GM19238 (cell line): ENCODE measurements around the gene NOS3.
"Not testable (repeated sequence)": the region's sequence is repeated elsewhere in the genome, so short reads cannot be mapped to it uniquely, and the experiment has no call there.

Experiments
- DNase-seq: peaks from one replicate; pipeline ENCODE4 v3.0.0; 2011; ENCODE audit warnings: low spot score; ENCODE audit not compliant: insufficient read length

NOS3 gene

GRCh38 chr7:150999497-151000230 lies 8.8 kb downstream of the NOS3 start:
- no peak for DNase-seq

- no peak for DNase-seq
These were observed 10.2 kb downstream of the NOS3 start for GRCh38 chr7:151000897-151001495.

- DNase-seq: no peak
These were observed 10.7 kb downstream of the NOS3 start for GRCh38 chr7:151001546-151001945.

DNA sequence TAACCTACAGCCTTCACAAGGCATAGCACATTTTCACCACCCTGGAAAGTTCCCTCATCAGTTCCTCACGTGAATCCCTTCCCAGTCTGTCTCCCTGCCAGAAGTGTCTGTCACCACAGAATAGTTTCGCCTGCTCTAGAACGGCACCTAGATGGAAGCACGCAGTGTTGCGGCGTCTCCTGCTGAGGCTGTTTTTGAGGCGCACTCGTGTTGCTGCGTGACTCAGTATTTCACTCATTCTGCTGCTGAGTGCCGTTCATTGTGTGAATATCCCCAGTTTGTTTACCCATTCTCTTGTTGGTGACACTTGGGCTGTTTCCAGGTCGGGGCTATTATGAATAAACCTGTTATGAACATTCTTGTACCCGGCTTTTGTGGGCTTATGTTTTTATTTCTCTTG lies 12.8 kb downstream of the NOS3 start:
- DNase-seq: no peak

DNA sequence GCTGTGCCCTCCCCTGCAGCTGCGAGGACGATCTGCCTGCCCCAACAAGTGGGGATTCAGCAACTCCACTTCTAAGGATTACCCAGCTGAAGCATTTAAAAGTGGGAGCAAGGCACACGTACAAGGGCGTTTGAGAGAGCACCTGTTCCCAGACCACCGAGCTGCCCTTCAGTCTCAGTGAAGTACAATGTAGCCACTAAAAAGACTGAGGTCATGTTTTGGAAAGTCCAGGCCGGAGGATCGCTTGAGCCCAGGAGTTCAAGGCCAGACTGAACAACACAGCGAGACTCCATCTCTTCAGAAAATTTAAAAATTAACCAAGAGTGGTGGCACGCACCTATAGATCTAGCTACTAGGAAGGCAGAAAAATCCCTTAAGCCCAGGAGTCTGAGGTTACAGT lies 14.7 kb downstream of the NOS3 start:
- DNase-seq: no peak

DNA sequence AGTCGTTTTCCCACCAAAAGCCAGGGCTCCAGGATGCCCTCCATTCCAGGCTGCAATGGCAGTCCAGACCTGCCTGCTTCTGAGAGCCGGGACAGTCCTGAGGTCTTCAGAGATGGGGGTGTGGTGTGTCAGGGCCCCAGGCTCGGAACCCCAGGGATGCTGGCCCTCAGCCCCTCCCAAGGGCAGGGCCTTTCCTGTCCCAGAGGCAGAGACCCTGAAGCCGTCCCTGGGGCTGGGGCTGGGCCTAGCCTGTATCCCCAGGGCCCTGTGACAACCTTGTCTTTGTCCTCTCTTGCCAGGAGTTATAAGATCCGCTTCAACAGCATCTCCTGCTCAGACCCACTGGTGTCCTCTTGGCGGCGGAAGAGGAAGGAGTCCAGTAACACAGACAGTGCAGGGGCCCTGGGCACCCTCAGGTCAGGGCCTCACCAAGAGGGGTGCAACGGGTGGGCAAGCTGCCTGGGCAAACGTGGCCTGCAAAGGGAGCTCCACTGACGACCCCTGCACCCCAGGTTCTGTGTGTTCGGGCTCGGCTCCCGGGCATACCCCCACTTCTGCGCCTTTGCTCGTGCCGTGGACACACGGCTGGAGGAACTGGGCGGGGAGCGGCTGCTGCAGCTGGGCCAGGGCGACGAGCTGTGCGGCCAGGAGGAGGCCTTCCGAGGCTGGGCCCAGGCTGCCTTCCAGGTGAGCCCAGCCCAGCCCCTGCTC lies 15.9 kb downstream of the NOS3 start:
- no peak for DNase-seq

DNA sequence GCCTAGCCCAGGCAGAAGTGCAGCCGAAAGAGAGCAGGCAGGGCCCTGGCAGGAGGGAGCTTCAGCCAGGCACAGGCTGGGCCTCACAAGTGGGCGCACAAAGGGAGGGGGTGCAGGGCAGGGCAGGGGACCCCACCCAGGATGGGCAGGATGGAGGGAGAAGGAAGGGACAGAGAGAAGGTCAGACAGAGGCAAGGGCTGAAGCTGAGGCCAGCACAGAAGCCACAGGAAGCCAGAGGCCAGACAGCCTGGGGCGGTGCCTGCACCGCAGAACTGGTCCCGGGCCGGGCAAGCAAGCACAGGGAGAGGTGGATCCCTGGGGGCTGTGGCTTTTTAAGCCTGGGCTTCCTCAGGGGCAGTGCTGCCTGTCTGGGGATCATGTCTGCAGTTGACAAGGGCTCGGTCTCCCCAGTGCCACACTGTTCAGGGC lies 16.7 kb downstream of the NOS3 start:
- DNase-seq: no peak

- no peak for DNase-seq
These were observed 17.3 kb downstream of the NOS3 start for GRCh38 chr7:151008143-151008510.

DNA sequence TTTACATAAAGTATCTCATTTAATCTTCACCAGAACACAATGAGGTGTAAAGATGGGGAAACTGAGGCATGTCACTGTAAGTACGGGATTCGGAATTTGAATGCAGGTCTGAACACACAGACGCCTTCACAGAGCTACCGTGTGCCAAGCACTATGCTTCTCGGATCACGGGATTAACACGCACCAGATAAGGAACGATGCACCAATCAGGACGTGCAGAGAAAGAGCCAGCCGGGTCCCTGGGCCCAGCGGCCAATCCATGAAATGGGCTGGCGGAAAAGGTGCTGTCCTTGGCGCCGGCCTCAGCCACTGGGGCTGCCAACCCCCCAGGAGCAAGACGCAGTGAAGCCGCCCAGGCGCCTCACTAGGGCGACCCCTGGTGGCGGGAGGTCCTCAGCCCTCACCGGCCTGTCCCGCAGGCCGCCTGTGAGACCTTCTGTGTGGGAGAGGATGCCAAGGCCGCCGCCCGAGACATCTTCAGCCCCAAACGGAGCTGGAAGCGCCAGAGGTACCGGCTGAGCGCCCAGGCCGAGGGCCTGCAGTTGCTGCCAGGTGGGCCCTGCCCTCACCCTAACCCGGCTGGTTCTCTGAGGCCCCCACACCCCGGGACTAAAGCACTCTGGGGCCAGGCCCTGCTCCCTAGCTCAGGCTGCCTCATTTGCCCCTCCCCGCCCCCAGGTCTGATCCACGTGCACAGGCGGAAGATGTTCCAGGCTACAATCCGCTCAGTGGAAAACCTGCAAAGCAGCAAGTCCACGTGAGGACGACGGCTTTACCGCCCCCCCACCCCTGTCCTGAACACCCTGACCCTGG lies 17.9 kb downstream of the NOS3 start:
- DNase-seq: peak; percentile 69

- no peak for DNase-seq
These were observed 18.7 kb downstream of the NOS3 start for GRCh38 chr7:151009327-151010036.

DNA sequence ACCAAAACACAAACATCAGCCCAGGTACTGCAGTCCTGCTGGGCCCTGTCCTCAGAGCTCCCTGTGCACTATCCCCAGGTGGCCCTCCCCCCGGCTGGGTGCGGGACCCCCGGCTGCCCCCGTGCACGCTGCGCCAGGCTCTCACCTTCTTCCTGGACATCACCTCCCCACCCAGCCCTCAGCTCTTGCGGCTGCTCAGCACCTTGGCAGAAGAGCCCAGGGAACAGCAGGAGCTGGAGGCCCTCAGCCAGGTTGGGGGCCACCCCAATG lies 19.2 kb downstream of the NOS3 start:
- no peak for DNase-seq

DNA sequence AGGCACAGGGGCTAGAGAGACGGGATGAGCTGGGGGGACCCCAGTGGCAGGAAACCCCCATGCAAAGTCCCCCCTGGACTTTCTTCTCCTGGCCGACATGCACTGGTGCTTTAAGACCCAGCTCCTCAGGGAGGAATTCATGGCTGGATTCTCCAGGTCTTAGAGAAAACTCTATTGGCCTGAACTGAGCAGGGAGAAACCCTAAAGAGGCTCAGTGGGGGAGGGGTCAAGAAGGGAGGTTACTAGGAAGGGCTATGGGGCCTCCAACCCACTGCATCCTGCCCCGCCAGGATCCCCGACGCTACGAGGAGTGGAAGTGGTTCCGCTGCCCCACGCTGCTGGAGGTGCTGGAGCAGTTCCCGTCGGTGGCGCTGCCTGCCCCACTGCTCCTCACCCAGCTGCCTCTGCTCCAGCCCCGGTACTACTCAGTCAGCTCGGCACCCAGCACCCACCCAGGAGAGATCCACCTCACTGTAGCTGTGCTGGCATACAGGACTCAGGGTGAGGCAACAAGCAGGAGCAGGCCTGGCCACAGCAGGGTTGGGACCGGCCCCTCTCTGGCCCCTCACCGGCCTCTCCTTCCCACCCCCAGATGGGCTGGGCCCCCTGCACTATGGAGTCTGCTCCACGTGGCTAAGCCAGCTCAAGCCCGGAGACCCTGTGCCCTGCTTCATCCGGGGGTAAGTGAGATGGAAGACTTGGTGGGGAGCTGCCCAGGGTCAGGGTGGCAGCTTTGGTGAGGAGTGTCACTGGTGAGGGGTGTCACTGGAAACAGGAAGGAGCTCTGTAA lies 19.7 kb downstream of the NOS3 start:
- no peak for DNase-seq

DNA sequence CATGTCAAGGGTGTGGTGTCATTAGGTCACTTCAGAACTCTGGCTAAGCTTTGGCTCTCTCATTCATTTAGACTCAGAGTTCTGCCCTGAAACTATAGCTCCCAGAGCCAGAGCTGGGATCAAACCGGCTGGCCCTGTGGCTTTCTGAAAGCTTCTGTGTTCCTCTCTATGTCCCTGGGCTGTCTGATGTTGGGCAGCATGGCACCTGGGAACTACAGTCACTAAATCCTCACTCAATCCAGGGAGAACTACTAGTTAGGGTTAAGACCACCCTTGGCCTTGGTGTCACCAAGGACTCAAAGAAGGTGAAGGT lies 20.2 kb downstream of the NOS3 start:
- DNase-seq: no peak

DNA sequence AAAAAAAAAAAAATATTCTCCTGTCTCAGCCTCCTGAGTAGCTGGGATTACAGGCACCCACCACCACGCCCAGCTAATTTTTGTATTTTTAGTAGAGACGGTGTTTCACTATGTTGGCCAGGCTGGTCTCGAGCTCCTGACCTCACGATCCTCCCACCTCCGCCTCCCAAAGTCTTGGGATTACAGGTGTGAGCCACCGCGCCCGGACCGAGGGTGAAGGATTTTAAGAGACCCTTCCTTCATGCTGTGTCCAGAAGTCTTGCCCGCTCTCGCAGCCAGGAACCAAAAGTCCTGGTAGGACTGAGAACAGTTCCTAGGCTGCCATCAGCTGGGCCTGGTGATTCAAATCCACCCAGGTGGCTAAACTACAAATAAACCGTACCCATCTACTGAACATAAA lies 20.8 kb downstream of the NOS3 start:
- not testable (repeated sequence) for DNase-seq

GRCh38 chr7:151012031-151012692 lies 21.3 kb downstream of the NOS3 start:
- no peak for DNase-seq

DNA sequence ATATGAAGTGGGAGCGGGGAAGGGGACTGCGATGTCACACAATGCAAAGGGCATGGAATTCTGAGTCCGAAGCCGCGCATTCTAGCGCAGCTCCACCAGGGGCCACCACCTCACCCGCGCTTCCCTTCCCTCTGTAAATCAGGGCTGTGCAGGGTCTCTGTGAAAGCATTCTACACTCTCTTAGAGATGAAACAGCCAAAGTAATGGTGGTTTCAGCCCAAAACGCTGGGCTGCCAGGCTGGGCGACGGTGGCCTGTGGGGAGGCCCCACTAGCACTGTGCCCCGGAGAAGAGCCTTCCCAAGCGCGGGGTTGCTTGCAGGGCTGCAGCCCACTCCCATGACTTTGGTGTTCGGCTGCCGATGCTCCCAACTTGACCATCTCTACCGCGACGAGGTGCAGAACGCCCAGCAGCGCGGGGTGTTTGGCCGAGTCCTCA lies 22.1 kb downstream of the NOS3 start:
- DNase-seq: no peak

GRCh38 chr7:151013356-151013732 lies 22.5 kb downstream of the NOS3 start:
- no peak for DNase-seq

DNA sequence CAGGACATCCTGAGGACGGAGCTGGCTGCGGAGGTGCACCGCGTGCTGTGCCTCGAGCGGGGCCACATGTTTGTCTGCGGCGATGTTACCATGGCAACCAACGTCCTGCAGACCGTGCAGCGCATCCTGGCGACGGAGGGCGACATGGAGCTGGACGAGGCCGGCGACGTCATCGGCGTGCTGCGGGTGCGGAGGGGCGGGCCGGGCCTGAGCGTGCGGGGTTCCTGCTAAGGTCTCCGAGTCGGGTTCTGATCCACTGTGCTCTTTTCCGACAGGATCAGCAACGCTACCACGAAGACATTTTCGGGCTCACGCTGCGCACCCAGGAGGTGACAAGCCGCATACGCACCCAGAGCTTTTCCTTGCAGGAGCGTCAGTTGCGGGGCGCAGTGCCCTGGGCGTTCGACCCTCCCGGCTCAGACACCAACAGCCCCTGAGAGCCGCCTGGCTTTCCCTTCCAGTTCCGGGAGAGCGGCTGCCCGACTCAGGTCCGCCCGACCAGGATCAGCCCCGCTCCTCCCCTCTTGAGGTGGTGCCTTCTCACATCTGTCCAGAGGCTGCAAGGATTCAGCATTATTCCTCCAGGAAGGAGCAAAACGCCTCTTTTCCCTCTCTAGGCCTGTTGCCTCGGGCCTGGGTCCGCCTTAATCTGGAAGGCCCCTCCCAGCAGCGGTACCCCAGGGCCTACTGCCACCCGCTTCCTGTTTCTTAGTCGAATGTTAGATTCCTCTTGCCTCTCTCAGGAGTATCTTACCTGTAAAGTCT lies 23.1 kb downstream of the NOS3 start:
- DNase-seq: peak; percentile 46

- DNase-seq: no peak
These were observed 24.1 kb downstream of the NOS3 start for GRCh38 chr7:151014950-151015349.

- DNase-seq: no peak
These were observed 25.1 kb downstream of the NOS3 start for GRCh38 chr7:151015967-151016366.
